Osteocyte (in vitro differentiated cells): ENCODE results near the gene COMMD3. TPM values are rescaled to one million over a fixed set of nuclear protein-coding genes. Genes with fewer than 3 reads are reported as not detected.

ENCODE experiments used
- DNase-seq: peaks from one replicate; pipeline ENCODE4 v3.0.0; 2021; ENCODE audit warnings: mixed read lengths; ENCODE audit not compliant: unreplicated experiment; ENCODE audit errors: extremely low spot score
- H3K27ac Mint-ChIP-seq: one replicate; pipeline ENCODE4 v1.8.0; 2021; ENCODE audit warnings: mild to moderate bottlenecking, mixed read lengths; ENCODE audit not compliant: unreplicated experiment
- H3K27me3 Mint-ChIP-seq: one replicate; pipeline ENCODE4 v1.8.0; 2021; ENCODE audit warnings: mixed read lengths; ENCODE audit not compliant: unreplicated experiment
- H3K36me3 Mint-ChIP-seq: one replicate; pipeline ENCODE4 v1.8.0; 2021; ENCODE audit warnings: mixed read lengths; ENCODE audit not compliant: unreplicated experiment
- H3K4me1 Mint-ChIP-seq: one replicate; pipeline ENCODE4 v1.8.0; 2021; ENCODE audit warnings: mixed read lengths; ENCODE audit not compliant: unreplicated experiment
- H3K4me3 Mint-ChIP-seq: one replicate; pipeline ENCODE4 v1.8.0; 2021; ENCODE audit warnings: mild to moderate bottlenecking, moderate library complexity, mixed read lengths; ENCODE audit not compliant: unreplicated experiment
- H3K9me3 Mint-ChIP-seq: one replicate; pipeline ENCODE4 v1.8.0; 2021; ENCODE audit warnings: mixed read lengths; ENCODE audit not compliant: unreplicated experiment
- total RNA-seq: library from RNA; stranded (reverse); gene quantifications from 2 replicates; pipeline ENCODE4 v1.2.1, GENCODE V29; 2021
- TF ChIP-seq, protein P1 (sequence below): fragments of 200-600 bp; sonication (generic); IDR thresholded peaks from 2 replicates; pipeline ENCODE4 v1.5.0; 2021; ENCODE audit warnings: antibody characterized with exemption, mild to moderate bottlenecking, moderate library complexity

The COMMD3 gene
- total RNA-seq, 1 donor from 2014 or later = 69.1 TPM

DNA sequence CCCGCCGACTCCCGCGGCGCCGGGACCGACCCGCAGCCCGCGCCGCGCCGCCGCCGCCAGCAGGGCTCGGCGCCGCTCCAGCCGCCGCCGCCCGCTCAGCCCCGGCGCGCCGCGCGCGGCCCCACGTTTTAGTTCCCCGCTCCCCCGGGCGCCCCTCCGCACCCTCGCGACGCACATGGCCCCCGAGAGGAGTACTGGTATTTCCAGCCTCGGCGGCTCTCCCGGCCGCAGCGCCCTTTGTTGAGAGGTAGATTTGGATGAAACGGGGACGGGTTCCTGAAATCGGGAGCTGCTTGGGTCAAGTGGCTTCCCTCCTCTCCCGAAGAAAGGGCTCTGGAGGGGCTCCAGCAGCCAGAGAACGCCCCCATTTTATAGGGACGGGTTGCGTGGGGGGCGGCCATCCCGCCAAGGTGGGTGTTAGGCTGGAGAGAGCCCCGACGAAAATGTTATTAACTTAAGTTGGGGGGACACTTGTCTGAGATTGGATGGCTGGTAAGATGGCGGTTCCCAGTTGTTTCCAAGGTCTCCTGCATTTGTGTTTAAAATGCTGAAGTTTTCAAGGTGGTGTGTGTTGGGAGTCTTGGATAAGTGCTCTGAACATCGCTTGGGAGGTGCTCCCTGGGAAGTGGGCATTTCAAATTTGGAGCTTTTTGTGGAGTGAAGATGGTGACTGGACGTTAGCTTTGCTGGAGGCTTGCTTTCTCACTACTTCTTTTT is 5.9 kb downstream of the COMMD3 start:
- Mint-ChIP-seq H3K27ac (peak overlapping the region; percentile 60), H3K36me3 (peaks cover 9% of the 10 kb centered on the region), H3K27me3 (peaks cover 35% of the 10 kb centered on the region), H3K4me1 (peaks cover 54% of the 10 kb centered on the region), H3K4me3 (peak overlapping the region; percentile 85), H3K9me3 (no peaks in the 10 kb centered on the region)
- TF ChIP-seq, protein P1, sequence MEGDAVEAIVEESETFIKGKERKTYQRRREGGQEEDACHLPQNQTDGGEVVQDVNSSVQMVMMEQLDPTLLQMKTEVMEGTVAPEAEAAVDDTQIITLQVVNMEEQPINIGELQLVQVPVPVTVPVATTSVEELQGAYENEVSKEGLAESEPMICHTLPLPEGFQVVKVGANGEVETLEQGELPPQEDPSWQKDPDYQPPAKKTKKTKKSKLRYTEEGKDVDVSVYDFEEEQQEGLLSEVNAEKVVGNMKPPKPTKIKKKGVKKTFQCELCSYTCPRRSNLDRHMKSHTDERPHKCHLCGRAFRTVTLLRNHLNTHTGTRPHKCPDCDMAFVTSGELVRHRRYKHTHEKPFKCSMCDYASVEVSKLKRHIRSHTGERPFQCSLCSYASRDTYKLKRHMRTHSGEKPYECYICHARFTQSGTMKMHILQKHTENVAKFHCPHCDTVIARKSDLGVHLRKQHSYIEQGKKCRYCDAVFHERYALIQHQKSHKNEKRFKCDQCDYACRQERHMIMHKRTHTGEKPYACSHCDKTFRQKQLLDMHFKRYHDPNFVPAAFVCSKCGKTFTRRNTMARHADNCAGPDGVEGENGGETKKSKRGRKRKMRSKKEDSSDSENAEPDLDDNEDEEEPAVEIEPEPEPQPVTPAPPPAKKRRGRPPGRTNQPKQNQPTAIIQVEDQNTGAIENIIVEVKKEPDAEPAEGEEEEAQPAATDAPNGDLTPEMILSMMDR = no peak
- DNase-seq = no peak

DNA sequence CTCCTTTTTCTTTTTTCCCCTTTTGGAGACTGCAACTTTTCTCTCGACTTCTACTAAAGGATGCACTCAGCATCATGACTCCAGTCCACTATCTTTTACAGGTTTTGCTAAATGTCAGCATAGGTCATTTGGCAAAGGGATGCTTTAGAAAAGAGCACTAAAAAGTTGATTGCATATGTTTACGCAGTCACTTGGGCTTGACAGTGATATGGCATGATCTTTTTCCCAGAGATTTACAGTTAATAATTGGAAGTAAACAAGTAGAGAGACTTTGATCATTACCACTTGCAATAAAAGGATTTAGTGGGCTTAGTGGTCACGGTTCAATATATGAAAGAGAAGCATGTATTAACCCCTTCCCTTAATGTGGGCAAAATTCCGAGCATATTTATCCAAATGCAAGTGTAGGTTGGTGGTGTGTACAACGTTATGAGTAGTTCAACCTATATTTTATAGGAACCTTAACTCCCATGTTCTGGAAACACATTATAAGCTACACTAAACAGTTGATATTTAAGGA is 6.5 kb downstream of the COMMD3 start:
- TF ChIP-seq, protein P1 = no peak
- peaks cover 35% of the 10 kb centered on the region for H3K27me3 Mint-ChIP-seq
- DNase-seq = no peak
- H3K9me3 Mint-ChIP-seq = no peaks in the 10 kb centered on the region
- peak overlapping the region; percentile 85 for H3K4me3 Mint-ChIP-seq
- no peak overlapping the region for H3K27ac Mint-ChIP-seq
- H3K36me3 Mint-ChIP-seq = peaks cover 13% of the 10 kb centered on the region
- peaks cover 48% of the 10 kb centered on the region for H3K4me1 Mint-ChIP-seq

DNA sequence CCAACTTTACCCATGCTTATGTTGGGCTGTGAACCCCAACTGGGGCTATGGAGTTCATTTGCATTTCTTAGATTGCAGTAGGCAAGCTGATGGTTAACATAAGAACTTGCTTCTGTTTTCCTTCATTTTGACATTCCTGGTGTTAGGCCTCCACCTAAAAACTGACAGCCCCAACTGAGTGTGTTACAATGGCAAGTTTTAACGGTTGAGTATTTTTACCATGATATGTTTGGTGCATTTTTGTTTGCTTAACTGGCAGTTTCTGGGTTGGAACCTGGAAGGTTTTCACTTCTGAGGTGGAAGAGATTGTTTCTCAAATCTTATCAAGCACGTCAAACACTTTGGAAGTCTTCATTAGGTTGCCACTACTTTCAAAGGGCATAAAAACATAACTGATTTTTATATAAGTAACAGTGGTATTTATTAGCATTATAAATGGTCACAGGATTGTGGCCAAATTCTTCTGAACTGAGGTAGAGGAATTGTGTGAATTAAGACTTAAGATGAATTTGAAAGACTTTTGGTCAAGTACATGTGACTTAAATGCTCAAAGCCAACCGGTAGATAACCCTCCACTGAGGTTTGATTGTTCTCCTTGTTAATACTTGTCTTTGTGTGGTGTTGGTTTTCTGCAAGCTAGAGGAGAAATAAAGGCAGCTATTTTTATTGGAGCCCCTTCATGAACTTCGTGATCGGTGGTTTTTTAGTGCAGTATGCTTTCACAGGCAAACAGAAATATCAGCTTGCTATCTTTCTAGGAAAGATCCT is 7.5 kb downstream of the COMMD3 start:
- no peak for DNase-seq
- no peak overlapping the region for H3K4me3 Mint-ChIP-seq
- peaks cover 35% of the 10 kb centered on the region for H3K27me3 Mint-ChIP-seq
- peaks cover 14% of the 10 kb centered on the region for H3K36me3 Mint-ChIP-seq
- H3K9me3 Mint-ChIP-seq = no peaks in the 10 kb centered on the region
- H3K4me1 Mint-ChIP-seq = peaks cover 40% of the 10 kb centered on the region
- TF ChIP-seq, protein P1 = no peak
- no peak overlapping the region for H3K27ac Mint-ChIP-seq

DNA sequence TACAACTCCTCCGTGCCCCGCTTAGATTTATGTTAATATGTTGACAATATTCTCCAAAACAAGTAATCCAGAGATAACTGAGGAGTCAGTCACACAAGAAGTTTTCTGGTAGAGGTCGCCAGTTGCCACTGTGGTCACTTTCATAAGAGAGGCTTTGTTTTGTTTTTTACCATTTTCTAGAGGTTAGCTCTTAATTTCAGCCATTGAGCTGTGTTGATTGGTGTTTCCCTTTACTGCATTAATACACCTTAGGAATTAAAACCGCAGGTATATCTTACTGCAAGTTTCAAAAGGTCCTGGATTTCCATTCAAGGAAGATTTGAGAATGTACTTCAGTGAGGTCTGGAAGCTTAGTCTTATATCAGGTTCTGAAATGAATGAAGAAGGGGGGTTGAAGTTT is 8.2 kb downstream of the COMMD3 start:
- H3K27ac Mint-ChIP-seq = no peak overlapping the region
- TF ChIP-seq, protein P1 = no peak
- H3K27me3 Mint-ChIP-seq = peaks cover 35% of the 10 kb centered on the region
- DNase-seq = no peak
- peak overlapping the region; percentile 83 for H3K4me3 Mint-ChIP-seq
- peaks cover 40% of the 10 kb centered on the region for H3K4me1 Mint-ChIP-seq
- peaks cover 19% of the 10 kb centered on the region for H3K36me3 Mint-ChIP-seq
- H3K9me3 Mint-ChIP-seq = no peaks in the 10 kb centered on the region

DNA sequence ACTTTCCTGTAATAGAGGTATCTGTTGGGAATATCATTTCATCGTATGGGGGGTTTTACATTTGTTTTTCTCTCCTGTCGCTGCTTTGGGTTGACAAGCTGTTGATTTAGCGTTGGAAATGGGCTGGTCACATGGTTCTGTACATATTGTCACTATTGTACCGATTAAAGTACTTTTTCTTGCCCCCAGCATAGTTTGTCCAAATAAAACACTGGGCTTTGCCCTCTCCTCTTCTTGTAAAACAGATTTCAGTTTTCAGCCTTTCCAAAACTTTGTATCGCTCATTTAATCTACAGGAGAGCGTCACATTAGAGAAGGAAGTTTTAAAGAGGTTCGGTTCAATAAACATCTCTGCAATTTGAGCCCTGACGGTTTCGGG is 8.7 kb downstream of the COMMD3 start:
- Mint-ChIP-seq H3K4me1 (peaks cover 35% of the 10 kb centered on the region), H3K9me3 (no peaks in the 10 kb centered on the region), H3K36me3 (peaks cover 24% of the 10 kb centered on the region), H3K27me3 (peaks cover 34% of the 10 kb centered on the region), H3K4me3 (peak overlapping the region; percentile 83), H3K27ac (peak overlapping the region; percentile 62)
- TF ChIP-seq, protein P1 = no peak
- DNase-seq = no peak
